ENCODE measurements around the gene PAX9. TPM values are rescaled to one million over a fixed set of nuclear protein-coding genes. Genes with fewer than 3 reads are reported as not detected.

The PAX9 gene
- total and polyA plus RNA-seq, 2 of the 13 experiments (the other 11 are each of a cell fraction or from before 2014, with no cell fraction given) = 0.03 TPM; not detected in 1

GRCh38 chr14:36726128-36726527 is 64.5 kb downstream of the PAX9 start (continued):
- TF ChIP-seq ZXDC (CRISPR knock-in tag; IDR thresholded peaks at IDR 0.05) (no peak), USF2 (IDR thresholded peaks at IDR 0.05; ENCODE audit: low read depth, low read length) (no peak), USF2 (CRISPR knock-in tag; IDR thresholded peaks at IDR 0.05; ENCODE audit: borderline replicate concordance) (no peak), PRMT3 (CRISPR knock-in tag; IDR thresholded peaks at IDR 0.05; ENCODE audit: borderline replicate concordance, low read depth) (no peak)

Other genes with a start within 250 kb of the PAX9 start
- gene NKX2-1, start 141.6 kb upstream of the PAX9 start, total RNA-seq (2016; rRNA removed; fragmentation: Illumina TruSeq; extraction: Trizol) = not detected in 2 replicates
- not detected in 2 replicates for gene NKX2-1, start 141.6 kb upstream of the PAX9 start, polyA plus RNA-seq (2011; rRNA removed)
- not detected in 2 replicates for gene NKX2-8, start 79.2 kb upstream of the PAX9 start, total RNA-seq (2016; rRNA removed; fragmentation: Illumina TruSeq; extraction: Trizol)
- gene NKX2-8, start 79.2 kb upstream of the PAX9 start, polyA plus RNA-seq (2011; rRNA removed) = not detected in 2 replicates

Measured in HepG2 (cell line).